ENCODE results near the gene GRN. TPM values are rescaled to one million over a fixed set of nuclear protein-coding genes. Genes with fewer than 3 reads are reported as not detected.
"Not testable (repeated sequence)": the region's sequence is repeated elsewhere in the genome, so short reads cannot be mapped to it uniquely, and the experiment has no call there.

GRN gene
- polyA plus RNA-seq, 4 donors, result 229 to 332 (median 237) TPM

DNA sequence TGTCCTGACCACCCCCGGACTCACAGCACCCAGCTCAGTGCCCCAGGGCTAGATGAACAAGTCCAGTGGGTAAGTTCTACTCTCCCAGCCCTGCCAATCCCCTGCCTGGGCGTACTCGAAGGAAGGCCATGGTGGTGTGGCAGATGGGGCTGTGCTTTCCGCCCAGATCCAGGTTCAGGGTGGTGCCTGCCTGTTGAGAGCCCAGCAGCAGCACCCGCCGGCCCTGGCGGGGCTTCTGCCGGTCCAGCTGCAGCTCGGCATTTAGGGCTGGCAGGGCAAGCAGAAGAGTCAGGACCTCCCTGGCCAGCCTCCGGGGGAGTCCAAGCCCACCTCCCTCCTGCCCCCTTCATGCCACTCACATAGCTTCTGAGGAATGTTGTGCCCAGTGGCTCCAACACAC, 34.8 kb downstream of the GRN start:
- no peak for DNase-seq (ENCODE audit: low read depth in 4 of 4, low spot score in 3 of 4)

DNA sequence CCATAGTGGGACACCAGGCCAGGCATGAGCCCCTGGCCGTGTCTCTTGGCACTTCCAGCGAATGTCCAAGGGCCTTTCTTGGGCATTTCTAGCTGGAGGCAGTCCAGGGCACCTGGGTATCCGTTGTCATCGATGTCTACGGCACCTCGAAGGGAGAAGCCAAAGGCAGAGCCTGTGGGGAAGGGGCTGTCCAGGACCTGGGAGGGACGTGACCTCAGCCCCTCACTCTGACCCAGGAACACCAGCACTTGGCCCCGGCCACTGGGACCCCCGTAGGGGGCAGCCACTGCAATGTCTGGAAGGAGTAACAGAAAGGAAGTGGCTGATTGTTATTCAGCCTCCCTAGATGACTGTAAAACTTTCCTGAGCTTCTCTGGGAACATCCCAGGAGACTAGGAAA, 35.7 kb downstream of the GRN start:
- no peak for DNase-seq (ENCODE audit: low read depth in 4 of 4, low spot score in 3 of 4)

DNA sequence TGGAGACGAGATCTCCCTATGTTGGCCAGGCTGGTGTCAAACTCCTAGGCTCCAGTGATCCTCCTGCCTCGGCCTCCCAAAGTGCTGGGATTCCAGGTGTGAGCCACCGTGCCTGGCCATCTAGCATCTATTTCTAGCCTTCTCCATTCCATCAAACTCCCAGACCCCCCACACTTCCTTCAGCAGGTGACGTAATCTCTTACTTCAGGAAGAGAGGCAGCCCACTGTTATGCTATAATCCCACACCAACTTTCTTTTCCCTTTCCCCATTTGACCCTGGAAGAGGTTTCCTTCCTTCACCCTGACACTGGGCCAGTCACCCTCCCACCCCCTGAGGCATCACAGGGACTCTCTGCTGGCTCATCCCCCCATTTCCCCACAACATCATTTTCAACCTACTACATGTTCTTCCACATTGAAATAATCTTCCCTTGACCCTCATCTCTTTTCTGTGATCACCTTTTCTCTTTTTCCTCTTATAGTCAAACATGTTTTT, 36.8 kb downstream of the GRN start:
- no peak for DNase-seq (ENCODE audit: low read depth in 4 of 4, low spot score in 3 of 4)

DNA sequence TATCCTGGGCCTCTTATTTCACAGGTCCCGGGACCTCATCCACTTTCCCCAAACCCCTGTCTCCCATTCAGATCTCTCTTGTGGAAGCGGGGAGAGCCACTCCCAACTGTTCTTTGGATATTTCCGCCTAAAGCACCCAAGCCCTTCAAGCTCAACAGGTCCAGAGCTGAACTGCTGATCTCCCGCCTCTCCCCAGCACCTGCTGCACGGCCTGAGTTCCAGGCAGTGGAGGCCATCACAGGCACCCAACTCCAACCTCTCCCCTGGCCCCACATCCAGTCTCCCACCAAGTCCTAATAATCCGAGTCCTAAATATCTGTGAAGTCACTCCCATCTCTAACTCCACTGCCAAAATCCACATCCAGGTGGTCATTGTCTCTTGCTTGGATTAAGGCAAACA, 37.8 kb downstream of the GRN start:
- no peak for DNase-seq (ENCODE audit: low read depth in 4 of 4, low spot score in 3 of 4)

DNA sequence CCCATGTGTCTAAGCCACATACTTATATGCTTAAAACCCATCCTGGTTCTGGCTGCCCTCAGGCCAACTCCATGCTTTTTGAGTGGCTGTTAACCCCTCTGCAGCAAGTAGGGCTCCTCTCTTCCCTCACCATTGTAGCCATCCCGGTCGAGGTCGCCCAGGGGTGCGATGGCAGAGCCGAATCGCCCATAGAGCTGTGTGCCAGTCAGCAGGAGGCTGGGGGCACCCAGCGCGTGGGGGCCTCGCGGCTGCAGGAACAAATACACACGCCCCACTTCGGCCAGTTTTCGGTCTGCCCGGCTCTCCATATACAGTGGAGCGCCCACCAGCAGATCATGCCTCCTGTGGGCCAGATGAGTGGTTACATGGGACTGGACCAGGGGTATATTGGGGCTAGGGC, 38.3 kb downstream of the GRN start:
- DNase-seq (ENCODE audit: low read depth in 4 of 4, low spot score in 3 of 4), result no peak

DNA sequence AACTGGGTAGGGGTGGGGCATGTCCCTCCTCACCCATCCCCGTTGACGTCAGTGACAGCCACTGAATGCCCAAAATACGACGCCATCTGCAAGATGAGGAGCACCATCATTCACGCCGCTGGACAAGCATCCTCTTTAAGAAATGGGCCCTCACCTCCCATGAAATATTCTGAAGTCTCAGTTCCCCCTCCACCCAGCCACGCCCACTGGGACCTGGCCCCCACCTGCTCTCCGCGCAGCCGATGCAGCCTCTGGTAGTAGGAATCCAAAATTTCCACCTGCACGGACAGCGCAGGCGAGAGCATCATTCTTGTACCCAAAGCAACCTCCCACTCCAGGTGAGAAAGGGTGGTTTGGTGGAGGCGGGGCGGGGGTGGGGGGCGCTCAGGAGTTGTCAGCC, 38.8 kb downstream of the GRN start:
- DNase-seq (ENCODE audit: low read depth in 4 of 4, low spot score in 3 of 4), result no peak

DNA sequence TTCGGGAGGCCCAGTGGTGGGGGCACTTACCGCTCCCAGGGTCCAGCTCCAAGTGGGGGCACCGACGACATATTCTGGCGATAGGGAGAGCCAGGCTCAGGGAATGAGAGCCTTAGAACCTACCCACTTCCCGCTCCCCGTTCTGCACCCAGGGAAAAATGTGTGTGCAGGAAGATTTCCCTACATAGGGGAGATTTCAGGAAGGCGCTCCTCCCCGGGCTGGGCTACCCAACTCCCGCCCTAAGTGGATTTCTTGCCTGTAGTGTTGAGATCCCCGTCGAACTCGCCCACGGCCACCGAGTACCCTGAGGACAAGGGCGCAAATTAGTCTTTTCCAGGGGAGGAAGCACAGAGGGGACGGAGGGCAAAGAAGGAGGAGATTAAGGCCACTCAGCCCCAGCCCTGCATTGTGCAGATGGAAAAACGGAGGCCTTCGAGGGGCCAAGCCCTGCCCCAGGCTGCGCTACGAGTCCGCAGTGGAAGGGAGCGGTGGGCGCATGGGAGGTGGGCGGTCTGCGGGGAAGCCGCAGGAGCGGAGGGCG, 39.2 kb downstream of the GRN start:
- no peak for DNase-seq (ENCODE audit: low read depth in 4 of 4, low spot score in 3 of 4)

DNA sequence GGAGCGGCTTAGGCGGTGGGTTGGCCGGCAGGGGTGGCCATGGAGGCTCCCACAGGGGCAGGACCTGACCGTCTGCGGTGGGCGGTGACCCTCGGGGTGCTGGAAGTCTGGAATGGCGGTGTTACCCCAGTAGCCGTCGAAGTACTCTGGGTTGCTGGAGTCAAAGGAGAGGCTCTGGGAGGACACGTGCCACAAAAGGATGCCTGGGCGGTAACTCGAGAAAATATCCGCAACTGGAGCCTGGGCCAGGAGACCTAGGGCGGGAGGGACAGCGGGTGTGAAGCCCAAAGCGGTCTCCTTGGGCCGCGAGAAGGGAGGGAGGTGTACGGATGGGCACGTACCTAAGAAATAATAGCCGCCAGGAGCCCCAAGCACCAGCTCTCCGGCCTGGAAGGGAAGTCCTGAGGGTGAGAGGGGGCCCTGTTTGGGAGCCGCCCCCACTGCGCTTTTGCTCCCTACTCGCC, 39.8 kb downstream of the GRN start:
- DNase-seq (ENCODE audit: low read depth in 4 of 4, low spot score in 3 of 4), result no peak

DNA sequence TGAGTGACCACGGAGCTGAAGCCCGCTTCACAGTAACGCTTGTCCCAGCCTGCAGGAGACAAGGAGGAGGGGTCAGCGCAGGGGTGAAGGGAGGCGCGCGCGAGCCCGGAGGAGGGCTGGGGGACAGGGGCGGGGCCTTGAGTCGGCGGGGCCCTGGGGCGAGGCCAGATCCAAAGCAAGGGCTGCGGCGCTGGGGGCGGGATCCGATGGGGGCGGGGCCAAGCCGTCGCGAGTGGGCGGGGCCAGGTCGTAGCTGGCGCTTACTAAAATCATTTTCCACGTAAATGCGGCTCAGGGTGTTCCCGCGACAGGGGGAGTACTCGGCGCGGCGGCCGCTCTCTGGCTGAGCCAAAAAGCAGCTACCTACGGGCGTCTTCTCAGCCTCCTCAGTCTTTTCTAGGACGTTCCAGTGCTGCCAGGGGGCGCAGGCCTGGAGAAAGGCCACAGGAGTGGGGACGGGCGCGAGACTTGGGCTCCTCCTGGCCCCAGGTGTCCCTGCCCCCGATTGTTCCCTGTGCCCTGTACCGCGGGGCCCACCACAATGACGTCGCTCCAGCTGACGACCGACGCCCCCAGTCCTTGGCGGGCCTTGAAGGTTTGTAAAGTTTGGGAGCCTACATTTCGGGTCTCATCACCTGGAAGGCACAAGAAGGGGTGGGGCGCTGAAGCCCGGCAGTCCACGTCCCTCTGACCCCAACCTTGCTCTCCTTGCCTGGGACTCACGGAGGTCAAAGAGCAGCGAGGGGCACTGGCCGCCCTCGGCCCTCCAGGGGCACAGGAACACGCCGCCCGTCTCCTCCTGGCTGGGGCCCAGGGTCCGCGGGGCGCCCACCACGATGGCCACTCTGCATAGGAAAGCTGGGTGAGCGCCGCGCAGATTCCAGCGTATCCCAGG, 40.4 kb downstream of the GRN start:
- peak in 2 of 4 donors; percentile 67 to 69 for DNase-seq (ENCODE audit: low read depth in 4 of 4, low spot score in 3 of 4)

DNA sequence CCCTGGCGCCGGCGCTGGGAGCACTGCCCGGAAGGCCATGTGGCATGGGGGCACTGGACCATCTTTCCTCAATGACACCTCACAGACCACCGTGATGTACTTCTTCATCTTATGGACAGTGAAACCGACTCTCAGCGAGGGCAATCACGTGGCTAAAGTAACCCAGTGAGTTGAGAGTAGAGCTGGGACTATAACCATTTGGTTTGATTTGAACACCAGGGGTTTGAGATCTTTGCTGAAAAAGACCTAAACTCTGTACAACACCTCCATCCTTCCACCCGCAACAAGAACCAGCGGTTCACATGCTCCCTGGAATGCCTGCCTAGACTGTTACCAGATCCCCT, 41.1 kb downstream of the GRN start:
- DNase-seq (ENCODE audit: low read depth in 4 of 4, low spot score in 3 of 4), result no peak

DNA sequence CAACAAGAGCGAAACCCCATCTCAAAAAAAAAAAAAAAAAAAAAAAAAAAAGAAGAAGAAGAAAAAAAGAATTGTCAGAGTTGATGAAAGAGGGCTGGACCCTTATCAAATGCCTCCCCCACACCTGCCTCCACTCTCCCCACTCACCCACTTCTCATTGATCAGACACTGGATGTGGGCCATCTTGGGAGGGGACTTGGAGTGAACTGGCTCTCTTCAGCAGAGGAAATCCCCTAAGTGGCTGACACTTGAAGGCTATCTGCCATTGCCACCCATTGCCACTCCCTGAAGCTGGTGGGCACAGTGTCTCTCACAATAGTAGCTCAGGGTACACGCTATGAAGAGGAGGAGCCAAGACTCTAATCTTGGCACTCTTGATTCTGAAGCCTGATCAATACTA, 42.7 kb downstream of the GRN start:
- no peak for DNase-seq (ENCODE audit: low read depth in 4 of 4, low spot score in 3 of 4)

DNA sequence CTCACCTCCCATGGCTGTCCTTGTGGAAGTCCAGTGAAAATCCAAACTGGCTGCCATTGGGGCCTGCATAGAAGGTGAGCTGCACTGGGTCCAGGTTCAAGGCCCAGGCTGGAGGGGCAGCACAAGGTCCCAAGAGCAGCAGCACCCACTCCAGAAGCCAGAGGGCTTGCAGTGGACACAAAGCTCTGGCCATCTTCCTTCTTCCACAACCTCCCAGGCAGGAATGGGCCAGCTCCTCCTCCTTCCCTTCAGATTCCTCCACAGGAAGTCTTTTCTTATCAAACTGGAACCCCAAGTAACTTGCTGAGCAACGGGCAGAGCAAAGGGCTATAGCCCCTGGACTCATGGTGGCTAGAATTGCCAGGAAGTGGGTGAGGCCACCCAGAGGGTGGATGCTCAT, 44.2 kb downstream of the GRN start, which contains the start of gene ITGA2B:
Gene ITGA2B, minus strand, starts transcription at position 369 of the 400 bp plus-strand sequence. Its CDS starts 176 bp downstream, at position 193.
- no peak for DNase-seq (ENCODE audit: low read depth in 4 of 4, low spot score in 3 of 4)

DNA sequence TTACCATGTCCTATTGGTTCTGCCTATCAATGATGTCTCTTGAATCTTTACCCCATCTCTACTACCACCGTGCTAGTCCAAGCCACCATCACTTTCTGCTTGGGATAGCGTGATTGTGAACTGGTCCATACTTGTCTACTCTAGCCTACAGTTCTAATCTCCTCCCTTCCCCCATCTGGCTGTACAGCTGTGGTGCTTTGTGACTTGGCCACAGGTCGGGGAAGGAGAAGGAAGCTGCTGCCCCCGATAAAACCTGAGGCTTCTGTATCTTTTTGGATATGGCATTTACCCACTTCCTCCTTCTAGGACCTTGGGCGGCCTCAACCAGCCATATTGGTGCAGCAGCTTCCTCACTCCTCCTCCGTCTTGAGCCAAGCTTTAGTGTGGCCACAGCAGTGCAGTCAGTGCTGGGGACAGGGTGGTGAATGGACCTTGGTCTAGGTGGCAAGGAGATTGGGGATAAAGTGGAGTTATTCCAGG, 44.7 kb downstream of the GRN start:
- no peak for DNase-seq (ENCODE audit: low read depth in 4 of 4, low spot score in 3 of 4)

DNA sequence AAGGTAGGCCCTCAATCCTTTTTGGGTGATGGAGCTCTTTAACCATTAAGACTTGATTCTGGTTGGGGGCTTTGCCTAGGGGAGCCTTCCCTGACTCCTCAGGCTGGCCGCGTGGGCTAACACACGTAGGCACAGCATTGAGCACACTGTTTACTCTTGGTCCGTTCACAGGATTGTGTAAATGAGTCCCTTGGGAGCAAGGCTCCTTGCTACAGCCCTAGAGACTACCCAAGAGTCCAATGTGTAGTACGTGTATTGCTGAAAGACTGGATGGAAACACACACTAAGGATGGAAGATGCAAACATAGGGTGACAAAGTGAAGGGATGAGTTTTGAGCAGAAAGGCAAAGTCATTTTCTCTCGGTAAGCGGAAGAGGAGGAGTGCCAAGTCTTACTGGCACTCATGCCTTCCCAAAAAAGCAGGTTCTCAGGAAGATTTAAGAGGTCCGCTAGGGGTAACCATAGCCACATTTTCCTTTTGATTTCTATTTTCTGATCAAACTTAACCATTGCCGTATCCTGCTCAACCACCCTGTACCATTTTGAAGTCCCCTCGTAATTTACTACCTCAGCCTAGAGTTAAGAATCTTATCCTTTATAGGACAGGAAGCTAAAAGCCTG, 45.3 kb downstream of the GRN start:
- no peak for DNase-seq (ENCODE audit: low read depth in 4 of 4, low spot score in 3 of 4)

DNA sequence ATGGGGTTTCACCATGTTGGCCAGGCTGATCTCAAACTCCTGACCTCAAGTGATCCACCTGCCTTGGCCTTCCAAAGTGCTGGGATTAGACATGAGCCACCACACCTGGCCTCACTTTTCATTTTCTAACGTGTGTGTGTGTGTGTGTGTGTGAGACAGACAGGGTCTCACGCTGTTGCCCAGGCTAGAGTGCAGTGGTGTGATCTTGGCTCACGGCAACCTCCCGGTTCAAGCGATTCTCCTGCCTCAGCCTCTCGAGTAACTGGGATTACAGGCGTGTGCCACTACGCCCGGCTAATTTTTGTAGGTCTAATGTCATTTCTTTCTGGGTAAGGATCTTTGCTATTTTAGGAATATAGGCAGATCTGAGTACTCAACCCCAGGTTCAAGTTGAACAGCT, 49.0 kb downstream of the GRN start:
- not testable (repeated sequence) for DNase-seq (ENCODE audit: low read depth in 4 of 4, low spot score in 3 of 4)

DNA sequence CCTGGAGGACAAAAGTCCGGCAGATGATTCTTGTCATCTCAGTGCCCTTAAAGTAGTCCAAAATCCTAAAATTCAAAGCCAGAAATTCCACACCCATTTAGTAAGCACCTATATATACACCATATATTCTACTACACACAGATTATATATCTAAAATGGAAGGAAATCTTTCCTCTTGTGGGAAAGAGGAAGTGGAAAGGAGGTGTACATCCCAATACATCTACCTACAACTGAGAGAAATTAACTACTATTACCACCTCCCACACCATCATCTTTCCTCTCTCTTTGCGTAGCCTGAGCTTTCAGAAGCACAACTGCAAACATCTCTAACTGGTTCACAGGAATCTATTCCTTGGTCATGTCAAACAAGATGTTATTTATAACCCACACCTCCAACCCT, 49.7 kb downstream of the GRN start:
- DNase-seq (ENCODE audit: low read depth in 4 of 4, low spot score in 3 of 4), result no peak

DNA sequence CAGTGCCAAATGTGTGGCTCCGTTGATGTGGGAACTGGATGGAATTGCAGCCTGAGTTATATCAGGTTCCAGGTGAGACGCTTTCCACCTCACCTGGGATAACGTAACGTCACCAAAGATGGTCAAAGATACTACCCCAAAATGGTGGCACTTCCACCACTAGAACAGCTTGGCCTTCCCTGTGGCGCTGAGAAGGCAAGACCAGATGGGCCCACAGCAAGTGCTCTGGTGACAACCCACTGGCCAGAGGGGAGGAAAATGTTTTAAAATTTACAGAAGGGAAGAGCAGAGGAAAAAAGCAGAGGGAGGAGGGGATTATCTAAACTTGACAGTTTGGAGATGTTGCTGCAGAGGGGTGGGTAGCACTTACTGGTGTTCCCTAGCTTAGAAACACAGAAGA, 51.8 kb downstream of the GRN start:
- no peak for DNase-seq (ENCODE audit: low read depth in 4 of 4, low spot score in 3 of 4)

DNA sequence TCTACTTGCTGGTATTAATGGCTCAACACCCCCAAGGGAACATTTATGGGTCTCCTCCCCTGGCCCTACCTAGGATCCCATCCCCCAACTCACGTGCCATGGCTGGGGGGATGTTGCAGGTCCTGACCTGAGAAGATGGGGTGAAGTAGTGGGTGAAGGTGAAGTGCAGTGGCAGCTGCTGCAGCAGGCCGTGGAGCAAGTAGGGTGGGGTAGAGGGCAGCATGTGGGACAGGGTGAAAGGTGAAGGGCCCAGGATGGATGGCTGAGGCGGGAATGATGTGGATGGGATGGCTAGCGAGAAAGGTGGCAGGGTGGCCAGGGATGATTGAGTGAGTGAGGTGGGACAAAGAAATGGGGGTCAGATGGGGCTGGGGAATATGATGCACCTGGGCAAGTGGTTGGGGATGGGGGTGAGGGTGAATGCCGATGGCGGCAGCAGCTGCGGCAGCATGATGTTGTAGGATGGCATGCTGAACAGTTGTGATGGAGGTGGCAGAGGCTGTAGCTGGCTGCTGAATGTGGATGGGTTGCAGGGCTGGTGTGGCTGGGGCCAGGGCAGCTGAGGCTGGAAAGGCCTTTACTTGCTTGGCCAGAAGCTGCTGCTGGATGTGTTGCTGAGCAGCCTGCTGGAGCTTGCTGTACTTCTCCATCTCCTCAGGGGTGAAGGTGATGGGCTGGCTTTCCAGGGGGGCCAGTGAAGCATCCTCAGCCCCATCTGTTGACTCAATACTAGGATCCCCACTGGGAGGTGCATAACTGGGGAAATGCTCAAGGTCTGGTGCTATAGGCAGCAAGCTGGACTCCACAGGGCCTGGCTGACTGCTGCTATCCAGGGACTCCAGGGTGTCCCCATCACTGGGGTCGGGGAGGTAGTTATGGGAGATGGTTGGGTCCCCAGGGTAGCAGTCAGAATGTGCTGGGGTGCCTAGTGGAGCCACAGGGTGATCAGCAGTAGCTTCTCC, 52.7 kb downstream of the GRN start:
- DNase-seq (ENCODE audit: low read depth in 4 of 4, low spot score in 3 of 4), result no peak

DNA sequence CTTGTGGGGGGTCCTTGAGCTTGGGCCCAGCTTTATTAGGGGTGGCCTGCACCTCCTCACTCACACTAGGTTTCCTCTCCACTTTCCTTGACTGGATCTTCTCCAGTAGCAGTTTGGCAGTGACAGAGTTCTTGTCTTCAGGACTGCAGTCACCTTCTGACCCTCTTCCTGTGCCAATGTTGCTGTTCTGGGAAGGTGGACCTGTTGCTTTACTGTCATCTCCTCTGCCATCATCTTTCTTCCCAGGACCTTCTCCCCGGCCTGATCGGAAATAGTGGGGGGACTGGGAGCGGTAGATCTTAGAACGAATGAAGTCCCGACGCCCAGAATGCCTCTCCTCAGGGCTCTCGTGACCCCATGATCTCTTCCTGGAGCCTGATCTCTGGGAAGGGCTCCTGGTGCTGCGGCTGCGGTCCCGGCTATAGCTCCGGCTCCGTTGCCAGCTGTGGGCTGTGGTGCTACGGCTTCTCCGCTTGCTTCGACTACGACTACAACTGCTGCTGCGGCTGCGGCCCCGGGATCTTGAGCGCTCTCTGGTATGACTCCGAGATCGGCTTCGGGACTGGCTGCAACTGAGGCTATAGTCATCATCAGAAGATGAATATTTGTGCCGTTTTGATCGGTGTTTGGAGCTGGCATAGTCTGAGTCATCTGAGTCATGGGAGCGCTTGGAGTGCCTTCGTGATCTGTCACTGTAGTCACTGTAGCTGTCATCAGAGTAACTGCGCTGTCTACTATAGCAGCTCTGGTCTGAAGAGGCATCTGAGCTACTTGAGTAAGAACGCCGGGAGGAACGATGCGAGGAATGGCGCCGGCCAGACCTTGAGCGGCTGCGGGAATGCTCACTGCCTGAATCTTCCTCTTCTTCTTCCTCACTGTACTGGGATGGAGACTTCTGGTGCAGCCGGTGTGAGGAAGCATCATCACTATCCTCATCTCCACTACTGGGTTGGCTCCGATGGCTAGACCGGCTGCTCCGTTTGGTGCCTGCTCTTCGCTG, 53.9 kb downstream of the GRN start:
- no peak for DNase-seq (ENCODE audit: low read depth in 4 of 4, low spot score in 3 of 4)
